ENCODE data around the gene GREM1.

The GREM1 gene

GRCh38 chr15:32717426-32718226, at the start of gene GREM1:
TSS of gene GREM1 (plus strand) at chr15:32718004. CDS start at chr15:32730691, 12,687 bp downstream.
- DNase-seq (ENCODE audit: low read depth, low spot score), result no peak

- no peak for DNase-seq (ENCODE audit: low read depth, low spot score)
These were observed 48.9 kb upstream of the GREM1 start for GRCh38 chr15:32668942-32669341.

GRCh38 chr15:32669896-32670611, 47.8 kb upstream of the GREM1 start:
- no peak for DNase-seq (ENCODE audit: low read depth, low spot score)

- no peak for DNase-seq (ENCODE audit: low read depth, low spot score)
These were observed 47.2 kb upstream of the GREM1 start for GRCh38 chr15:32670623-32671022.

- DNase-seq (ENCODE audit: low read depth, low spot score), result no peak
These were observed 46.2 kb upstream of the GREM1 start for GRCh38 chr15:32671339-32672325.

GRCh38 chr15:32674681-32675080, 43.1 kb upstream of the GREM1 start:
- no peak for DNase-seq (ENCODE audit: low read depth, low spot score)

GRCh38 chr15:32675466-32675865, 42.3 kb upstream of the GREM1 start:
- no peak for DNase-seq (ENCODE audit: low read depth, low spot score)

GRCh38 chr15:32676169-32676568, 41.6 kb upstream of the GREM1 start:
- DNase-seq (ENCODE audit: low read depth, low spot score), result no peak

GRCh38 chr15:32677238-32677750, 40.5 kb upstream of the GREM1 start:
- DNase-seq (ENCODE audit: low read depth, low spot score), result no peak

GRCh38 chr15:32679298-32679690, 38.5 kb upstream of the GREM1 start:
- no peak for DNase-seq (ENCODE audit: low read depth, low spot score)

- no peak for DNase-seq (ENCODE audit: low read depth, low spot score)
These were observed 35.2 kb upstream of the GREM1 start for GRCh38 chr15:32682569-32682968.

- no peak for DNase-seq (ENCODE audit: low read depth, low spot score)
These were observed 34.7 kb upstream of the GREM1 start for GRCh38 chr15:32682977-32683630.

- DNase-seq (ENCODE audit: low read depth, low spot score), result no peak
These were observed 33.8 kb upstream of the GREM1 start for GRCh38 chr15:32683906-32684584.

GRCh38 chr15:32685576-32685975, 32.2 kb upstream of the GREM1 start:
- DNase-seq (ENCODE audit: low read depth, low spot score), result no peak

GRCh38 chr15:32687556-32687955, 30.2 kb upstream of the GREM1 start:
- DNase-seq (ENCODE audit: low read depth, low spot score), result no peak

- no peak for DNase-seq (ENCODE audit: low read depth, low spot score)
These were observed 29.6 kb upstream of the GREM1 start for GRCh38 chr15:32688151-32688639.

- DNase-seq (ENCODE audit: low read depth, low spot score), result no peak
These were observed 26.7 kb upstream of the GREM1 start for GRCh38 chr15:32690941-32691688.

- DNase-seq (ENCODE audit: low read depth, low spot score), result no peak
These were observed 26.1 kb upstream of the GREM1 start for GRCh38 chr15:32691689-32692038.

- DNase-seq (ENCODE audit: low read depth, low spot score), result no peak
These were observed 25.5 kb upstream of the GREM1 start for GRCh38 chr15:32692286-32692685.

Measured in activated CD4-positive, CD25-positive, alpha-beta regulatory T cell treated with anti-CD3 and anti-CD28 coated beads, Interleukin-2, amount 50 U/mL, for 16 hours (primary cell).